ENCODE results near the gene NR1H4.

The NR1H4 gene

GRCh38 chr12:100528471-100529127, 54.9 kb downstream of the NR1H4 start:
- Histone ChIP-seq H3K36me3 (replicated peaks) (no peaks in the 10 kb centered on the region), H3K4me3 (ENCODE audit: low read depth, low read length) (no peak overlapping the region), H3K27ac (no peak overlapping the region), H3K27me3 (replicated peaks) (no peaks in the 10 kb centered on the region)
- in situ Hi-C loops (cut with HindIII; ENCODE audit: low pct_ligation_motif_present, low sequenced_read_pairs), result no loop called here
- TF ChIP-seq CTCF (IDR thresholded peaks at IDR 0.05; ENCODE audit: low read depth, low read length, missing control alignments), result no peak
- DNase-seq, result no peak

GRCh38 chr12:100529756-100530350, 56.2 kb downstream of the NR1H4 start:
- H3K27ac ChIP-seq, result no peak overlapping the region
- DNase-seq, result no peak
- no peaks in the 10 kb centered on the region for H3K27me3 ChIP-seq (replicated peaks)
- H3K4me3 ChIP-seq (ENCODE audit: low read depth, low read length), result no peak overlapping the region
- no peaks in the 10 kb centered on the region for H3K36me3 ChIP-seq (replicated peaks)
- TF ChIP-seq CTCF (IDR thresholded peaks at IDR 0.05; ENCODE audit: low read depth, low read length, missing control alignments), result no peak
- in situ Hi-C loops (cut with HindIII; ENCODE audit: low pct_ligation_motif_present, low sequenced_read_pairs), result no loop called here

GRCh38 chr12:100533376-100533775, 59.7 kb downstream of the NR1H4 start:
- no peak for TF ChIP-seq CTCF (IDR thresholded peaks at IDR 0.05; ENCODE audit: low read depth, low read length, missing control alignments)
- Histone ChIP-seq H3K27me3 (replicated peaks) (no peaks in the 10 kb centered on the region), H3K4me3 (ENCODE audit: low read depth, low read length) (no peak overlapping the region), H3K27ac (no peak overlapping the region), H3K36me3 (replicated peaks) (no peaks in the 10 kb centered on the region)
- in situ Hi-C loops (cut with HindIII; ENCODE audit: low pct_ligation_motif_present, low sequenced_read_pairs), result no loop called here
- DNase-seq, result no peak

GRCh38 chr12:100534625-100535227, 61.1 kb downstream of the NR1H4 start:
- DNase-seq, result no peak
- Histone ChIP-seq H3K36me3 (replicated peaks) (no peaks in the 10 kb centered on the region), H3K27me3 (replicated peaks) (no peaks in the 10 kb centered on the region), H3K4me3 (ENCODE audit: low read depth, low read length) (no peak overlapping the region), H3K27ac (no peak overlapping the region)
- TF ChIP-seq CTCF (IDR thresholded peaks at IDR 0.05; ENCODE audit: low read depth, low read length, missing control alignments), result no peak
- in situ Hi-C loops (cut with HindIII; ENCODE audit: low pct_ligation_motif_present, low sequenced_read_pairs), result no loop called here

- H3K27me3 ChIP-seq (replicated peaks), result no peaks in the 10 kb centered on the region
- DNase-seq, result peak; percentile 32
- in situ Hi-C loops (cut with HindIII; ENCODE audit: low pct_ligation_motif_present, low sequenced_read_pairs), result no loop called here
- no peak overlapping the region for H3K27ac ChIP-seq
- no peak for TF ChIP-seq CTCF (IDR thresholded peaks at IDR 0.05; ENCODE audit: low read depth, low read length, missing control alignments)
- H3K4me3 ChIP-seq (ENCODE audit: low read depth, low read length), result no peak overlapping the region
- no peaks in the 10 kb centered on the region for H3K36me3 ChIP-seq (replicated peaks)
These were observed 65.5 kb downstream of the NR1H4 start for GRCh38 chr12:100539202-100539601.
